NCI-H1436 (cell line): ENCODE measurements around the gene RSU1.

Experiments
- DNase-seq: peaks from one replicate; lab custom pipeline; 2025; lab: John Stamatoyannopoulos, UW

Gene RSU1

DNA sequence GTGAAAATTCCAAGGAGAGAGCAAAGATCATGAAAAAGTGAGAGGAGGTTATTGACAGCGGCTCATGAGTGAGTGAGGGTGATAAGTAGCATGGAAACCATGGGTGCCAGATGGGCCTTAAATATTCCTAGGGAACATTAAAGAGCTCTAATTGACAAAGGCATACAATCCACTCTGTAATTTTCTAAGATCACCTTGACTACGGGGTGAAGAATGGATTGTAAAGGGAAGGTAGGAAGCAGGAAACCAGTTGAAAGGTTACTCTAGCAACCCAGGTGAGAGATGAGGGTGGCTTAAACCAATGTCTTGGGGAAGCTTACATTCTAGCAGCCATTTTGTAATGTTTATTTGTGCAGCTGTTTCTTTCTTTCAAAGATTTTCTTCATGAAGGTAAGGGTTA is 75.7 kb downstream of the RSU1 start:
- peak; percentile 39 for DNase-seq

DNA sequence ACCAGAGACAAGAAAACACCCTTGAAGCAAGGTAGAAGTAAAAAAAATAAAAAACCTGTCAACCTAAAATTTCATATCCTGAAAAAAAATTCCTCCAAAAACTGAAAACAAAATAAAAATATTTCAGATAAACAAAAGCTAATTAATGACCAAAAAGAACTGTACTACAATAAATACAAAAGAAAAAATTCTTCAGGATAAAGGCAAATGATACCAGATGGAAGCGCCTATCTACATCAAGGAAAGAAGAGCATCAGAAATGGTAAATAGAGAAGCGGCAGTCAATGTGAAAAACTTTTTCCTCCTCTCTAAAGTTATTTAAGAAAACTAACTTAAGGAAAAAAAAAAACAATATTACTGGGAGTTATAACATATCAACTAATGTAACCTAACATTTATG is 79.8 kb downstream of the RSU1 start:
- DNase-seq, result no peak

DNA sequence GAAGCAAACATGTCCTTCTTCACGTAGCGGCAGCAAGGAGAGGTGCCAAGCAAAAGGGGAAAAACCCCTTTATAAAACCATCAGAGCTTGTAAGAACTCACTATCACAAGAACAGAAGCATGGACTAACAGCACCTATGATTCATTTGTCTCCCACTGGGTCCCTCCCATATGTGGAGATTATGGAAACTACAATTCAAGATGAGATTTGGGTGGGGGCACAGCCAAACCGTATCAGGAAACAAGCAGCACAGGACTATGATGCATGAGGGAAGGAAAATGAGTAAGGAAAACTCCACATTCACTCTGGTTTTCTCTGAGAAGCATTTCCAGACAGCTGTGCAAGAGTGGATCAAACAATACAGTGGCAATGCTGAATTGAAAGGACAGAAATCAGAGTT is 81.6 kb downstream of the RSU1 start:
- no peak for DNase-seq

DNA sequence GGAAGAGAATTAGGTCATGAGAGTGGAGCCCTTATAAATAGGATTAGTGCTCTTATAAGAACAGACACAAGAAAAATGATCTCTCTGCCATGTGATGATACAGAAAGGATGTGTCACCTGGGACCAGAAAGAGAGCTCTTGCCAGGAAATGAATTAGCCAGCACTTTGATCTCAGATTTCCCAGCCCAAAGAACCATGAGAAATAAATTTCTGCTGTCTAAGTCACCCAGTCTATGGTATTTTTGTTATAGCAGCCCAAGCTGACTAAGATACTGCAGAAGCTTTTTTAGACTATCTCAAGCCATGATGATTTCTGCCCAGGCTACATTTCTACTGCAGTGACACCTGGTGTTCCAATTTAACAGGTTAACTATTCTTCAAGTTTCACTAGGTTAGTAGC is 84.8 kb downstream of the RSU1 start:
- DNase-seq, result no peak

DNA sequence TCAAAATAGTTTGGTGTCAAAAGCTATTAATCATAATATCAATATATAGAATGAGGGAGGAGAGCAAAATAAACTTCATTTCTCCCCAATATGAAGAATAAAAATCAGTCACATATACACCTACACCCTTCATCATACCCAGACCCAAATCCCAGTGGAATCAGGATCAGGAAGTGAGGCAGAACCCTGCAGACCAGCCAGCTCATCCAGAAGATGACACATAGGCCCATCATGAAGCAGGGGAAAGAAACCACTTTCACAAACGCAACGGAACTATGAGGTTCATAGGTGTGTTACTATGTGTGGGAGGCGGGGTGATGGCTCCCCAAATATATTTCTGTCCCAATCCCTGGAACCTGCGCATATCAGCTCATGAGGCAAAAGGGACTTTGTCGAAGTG is 89.0 kb downstream of the RSU1 start:
- DNase-seq, result no peak

DNA sequence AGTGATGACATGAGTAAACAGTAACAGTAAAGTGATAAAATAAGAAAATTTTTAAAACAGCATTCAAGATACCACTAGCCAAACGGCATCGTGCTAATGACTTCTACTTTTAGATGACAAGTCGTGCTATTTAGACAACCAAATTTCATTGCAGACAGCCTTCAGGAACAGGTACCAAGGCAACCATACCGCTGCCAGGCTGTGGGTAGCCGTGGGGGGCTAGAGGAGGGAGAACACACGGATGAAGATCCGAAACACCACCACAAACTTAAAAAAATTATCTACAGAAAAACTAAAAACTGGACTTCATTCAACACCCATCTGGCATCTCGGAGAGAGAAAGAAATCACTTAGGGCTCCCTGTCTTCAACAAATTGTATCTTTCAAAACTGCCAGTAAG is 89.6 kb downstream of the RSU1 start:
- DNase-seq, result no peak

DNA sequence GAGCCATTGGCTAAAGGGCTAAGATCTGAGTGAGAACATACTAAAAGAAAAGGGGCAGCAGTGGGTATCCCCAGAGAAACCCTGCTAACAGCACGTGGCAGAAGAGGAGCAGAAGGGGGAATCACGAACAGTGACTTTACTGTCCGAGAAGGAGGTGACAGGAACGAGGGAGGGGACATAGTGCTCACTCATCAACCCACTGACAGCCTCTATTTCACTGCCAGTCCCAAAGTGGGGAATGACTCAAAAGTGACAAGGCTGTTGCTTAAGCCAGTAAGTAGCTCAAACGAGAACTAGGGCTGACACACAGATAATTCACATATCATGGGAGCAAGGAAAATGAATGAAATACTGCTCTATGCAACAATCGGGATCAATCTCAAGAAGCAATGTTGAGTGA is 92.7 kb downstream of the RSU1 start:
- no peak for DNase-seq

DNA sequence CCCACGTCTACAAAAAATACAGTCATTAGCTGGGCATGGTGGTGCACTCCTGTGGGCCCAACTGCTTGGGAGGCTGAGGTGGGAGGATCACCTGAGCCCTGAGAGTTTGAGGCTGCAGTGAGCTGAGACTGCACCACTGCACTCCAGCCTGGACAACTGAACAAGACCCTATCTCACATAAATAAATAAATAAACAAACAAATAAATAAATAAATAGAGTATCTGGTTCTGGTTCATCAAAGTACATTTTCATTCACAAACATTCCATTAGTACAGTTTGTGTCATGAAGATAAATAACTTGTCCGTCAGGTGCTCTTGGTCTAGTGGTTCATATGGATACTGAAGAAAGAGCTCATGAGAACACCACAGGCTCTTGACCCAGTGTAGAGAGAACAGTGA is 96.4 kb downstream of the RSU1 start:
- DNase-seq, result no peak

DNA sequence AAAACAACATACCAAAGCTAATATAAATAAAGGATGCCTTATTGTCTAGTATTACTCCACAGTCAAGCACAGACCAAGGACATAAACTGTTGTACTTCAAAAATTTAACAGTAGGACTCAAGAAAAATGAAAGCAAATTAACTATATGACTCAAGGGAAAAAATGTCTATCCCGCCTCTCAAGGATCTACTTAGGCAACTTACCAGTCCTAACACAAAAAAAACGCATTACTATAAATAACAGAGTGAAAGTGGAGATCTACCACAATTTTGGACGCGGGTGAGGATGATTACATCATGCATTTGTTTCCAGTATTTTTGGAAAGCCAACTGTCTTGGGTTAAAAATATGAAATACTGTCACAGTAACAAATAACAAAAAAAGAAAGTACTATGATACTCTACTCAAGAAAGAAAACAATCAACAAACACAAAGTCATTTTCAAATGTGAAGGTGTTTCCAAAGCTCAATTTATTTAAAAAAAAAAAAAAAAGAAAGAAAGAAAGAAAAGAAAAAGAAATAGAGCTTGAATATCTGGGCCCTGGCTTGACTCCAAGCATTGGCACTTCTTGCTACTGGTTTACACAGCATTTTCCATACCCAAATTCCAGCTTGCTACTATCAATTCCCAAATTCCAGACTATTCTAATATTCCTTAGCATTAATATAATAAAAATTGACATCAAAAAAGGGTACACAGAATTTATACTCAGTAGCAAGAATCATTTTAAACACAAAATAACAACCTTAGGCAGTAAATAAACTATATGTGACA is 99.4 kb downstream of the RSU1 start:
- DNase-seq, result no peak

DNA sequence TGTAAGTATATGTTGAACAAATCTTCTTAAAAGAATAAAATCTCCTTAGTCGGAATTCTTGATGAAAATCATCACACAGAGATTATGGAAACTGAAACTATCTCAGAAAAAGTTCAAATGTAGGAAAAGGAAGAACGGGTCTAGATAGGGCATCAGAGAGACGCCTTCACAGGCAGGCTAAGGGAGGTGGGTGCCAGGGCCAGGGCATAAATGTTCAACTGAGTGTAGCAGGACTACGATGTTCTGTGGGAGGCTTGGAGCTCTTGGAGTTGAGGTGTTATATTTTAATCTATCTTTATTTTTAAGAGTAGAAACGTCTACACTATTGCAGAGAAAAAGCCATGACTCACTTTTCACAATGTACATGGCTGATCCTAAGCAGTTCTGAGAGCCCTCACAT is 101.2 kb downstream of the RSU1 start:
- no peak for DNase-seq

DNA sequence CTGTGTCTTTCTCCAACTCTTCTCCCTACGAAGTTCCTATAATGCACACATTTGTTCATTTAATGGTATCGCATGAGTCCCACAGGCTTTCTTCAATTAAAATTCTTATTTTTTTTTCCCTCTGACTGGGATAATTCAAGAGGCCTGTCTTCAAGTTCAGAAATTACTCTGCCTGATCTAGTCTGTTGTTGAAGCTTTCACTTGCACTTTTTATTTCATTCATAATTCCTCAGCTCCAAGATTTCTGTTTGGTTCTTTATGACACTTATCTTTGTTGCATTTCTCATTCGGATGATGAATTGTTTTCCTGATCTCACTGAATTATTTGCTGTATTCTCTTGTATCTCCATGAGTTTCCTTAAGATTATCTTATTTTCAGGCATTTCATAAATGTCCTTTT is 103.9 kb downstream of the RSU1 start:
- DNase-seq, result no peak

DNA sequence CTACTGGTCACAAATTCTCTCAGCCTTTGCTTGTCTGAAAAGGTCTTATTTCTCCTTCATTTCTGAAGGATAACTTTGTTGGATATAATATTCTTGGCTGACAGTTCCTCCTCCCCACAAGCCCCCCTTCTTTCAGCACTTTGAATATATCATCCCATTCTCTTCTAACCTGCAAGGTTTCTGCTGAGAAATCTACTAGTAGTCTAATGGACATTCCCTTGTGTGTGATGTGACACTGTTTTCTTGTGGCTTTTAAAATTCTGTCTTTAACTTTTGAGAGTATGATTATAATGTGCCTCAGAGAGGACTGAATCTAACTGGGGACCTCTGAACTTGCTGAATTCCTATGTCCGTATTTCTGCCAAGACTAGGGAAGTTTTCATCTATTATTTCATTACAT is 104.3 kb downstream of the RSU1 start:
- no peak for DNase-seq

DNA sequence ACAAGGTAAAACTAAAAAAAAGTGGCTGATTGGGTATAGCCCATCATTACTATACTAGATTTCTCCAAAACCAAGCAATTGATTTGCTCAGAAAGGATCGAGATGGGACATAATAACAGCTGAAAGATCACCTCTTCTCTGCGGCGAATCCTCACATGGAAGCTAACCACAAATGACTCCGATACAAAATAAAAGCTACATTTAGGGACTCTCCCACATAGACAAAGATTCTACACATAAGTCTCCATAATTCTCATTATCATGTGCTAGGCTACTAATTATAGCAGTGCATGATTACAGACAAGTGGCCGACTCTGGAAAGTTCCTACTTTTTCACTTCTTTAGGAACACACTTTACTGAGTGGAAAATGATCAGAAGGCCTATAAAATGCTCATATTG is 116.9 kb downstream of the RSU1 start:
- DNase-seq, result no peak

DNA sequence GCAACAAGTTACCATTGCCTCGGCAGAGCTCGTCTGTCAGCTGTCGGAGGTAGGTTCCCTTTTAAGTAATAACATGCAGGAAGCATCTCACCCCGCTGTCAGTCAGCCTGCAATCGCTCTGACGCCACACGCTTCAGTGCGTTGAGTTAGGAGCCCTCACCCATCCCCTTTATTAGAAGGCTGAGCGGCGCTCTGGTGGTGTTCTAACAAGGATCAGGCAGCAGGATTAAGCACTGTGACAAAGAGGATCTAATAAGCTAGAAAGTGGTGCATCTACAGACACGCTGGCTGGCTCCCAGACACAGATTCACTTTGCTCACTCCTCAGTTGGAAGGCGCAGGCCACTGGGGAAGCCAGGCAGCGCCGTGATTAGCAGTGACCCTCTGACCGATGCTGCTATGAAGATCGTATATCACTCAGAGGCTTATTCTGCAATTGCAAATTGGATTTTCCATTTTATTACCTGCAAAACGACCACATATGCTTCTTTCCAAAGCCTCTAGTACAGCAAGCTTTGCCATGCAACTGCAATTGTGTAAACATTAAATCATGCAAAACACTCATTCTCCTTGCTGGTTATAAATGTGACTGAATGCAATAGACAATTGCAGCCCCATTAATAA is 117.7 kb downstream of the RSU1 start:
- no peak for DNase-seq

DNA sequence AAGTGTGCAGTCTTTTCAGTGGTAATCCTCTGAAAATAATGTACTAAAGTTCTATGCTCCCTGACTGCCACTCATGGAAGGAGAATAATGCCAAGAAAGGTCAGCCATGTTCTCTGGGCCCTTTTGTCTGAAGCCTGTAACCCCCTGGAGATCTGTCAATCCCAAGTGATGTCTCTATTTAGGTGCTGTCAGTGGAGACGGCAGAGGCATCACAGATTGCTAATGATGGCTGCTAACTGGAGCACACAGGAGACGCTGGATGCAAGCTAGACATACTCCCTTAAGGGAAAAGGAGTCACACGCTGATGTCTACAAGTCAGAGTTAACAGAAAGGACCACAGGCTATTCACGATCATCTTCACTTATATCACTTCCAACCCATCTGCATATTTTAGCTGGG is 118.8 kb downstream of the RSU1 start:
- no peak for DNase-seq

DNA sequence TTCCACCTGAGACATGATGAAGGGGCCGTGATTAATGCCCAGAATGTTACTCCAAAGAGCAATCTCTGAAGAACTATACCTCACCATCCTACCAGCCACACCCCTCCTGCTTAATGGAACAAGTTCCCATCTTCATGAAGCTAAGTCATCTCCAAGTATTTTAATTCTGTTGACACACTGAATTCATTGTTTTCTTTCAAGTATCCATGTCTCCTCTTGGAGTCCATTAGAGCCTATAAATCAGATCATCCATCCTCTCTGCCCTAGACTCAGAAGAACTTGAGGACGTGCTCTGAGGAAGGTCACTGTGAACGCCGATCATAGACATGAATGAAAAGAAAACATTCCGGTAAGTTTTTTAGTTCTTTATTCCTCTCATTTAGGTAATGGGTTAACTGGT is 126.8 kb downstream of the RSU1 start:
- DNase-seq, result no peak

DNA sequence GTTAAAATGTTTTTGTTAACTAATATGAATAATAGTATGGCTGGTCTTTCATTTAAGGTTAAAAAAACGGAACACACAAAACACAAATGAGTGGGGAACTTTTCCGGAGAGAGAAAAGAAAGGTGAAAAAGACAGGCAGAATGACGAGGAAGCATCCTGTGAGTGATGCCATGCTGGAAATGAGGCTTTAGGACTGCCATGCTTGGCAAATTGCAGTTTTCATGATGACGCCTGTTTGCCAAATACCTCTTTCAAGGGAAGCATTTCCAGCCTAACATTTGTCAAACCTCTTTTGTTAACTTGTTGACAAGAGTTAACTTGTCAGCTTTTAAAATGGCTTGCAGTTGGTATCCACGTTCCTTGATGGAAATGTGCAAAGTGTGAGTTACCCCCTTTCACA is 127.5 kb downstream of the RSU1 start:
- DNase-seq, result no peak

DNA sequence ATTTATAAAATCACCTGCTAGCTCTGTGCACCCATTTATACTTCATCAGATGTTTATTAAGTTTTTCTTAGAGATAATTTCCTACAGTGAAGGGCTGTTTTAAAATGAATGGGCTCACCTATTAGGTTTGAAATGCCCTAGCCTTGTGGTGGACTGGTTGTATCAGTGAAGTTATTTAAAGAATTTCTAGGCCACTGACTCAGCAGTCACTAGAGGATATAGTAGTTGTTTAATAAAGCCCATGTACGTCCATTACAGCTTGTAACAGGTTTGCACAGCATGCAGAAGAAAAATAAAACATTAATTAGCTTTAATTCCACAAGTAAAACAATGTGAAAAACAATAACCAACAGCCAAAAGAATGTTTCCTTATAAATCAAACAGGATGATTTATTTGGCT is 128.0 kb downstream of the RSU1 start:
- no peak for DNase-seq

DNA sequence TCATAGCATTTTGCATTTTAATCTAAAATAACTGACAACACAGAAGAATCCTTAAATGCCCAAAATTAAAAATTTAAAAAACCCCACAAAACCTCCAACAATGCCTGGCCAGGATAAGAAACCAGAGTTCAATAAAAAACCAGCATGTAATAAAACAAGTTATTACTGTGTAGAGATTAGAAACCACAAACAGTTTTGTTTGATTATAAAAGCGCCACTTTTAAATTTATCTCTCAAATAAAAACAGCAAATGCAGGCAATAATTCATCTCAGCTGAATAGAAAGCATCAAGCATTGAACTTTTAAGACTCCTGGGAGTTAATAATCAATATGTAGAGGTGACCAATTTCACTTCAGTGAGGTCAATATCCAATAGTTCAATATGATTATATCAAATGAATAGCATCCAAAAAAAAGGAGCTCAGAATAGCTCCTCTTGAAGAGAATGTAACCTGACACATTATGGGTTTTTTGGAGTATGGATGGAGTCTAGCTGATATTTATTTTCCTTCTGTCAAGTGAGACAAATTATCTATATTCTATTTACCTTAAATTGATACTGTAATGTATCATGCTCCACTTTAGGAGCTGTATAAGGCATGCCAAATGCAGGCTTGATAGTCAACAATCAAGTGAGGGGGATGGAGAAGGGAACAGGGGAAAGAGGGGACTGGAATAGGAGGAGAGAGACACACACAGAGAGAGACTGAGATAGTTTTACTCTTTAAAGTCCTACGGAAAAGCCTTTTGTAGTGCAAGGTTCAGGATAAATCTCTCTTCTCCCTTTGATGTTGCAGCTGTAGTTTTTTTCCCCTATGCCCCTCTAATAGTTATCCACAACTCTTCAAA is 130.9 kb downstream of the RSU1 start:
- DNase-seq, result peak; percentile 7

DNA sequence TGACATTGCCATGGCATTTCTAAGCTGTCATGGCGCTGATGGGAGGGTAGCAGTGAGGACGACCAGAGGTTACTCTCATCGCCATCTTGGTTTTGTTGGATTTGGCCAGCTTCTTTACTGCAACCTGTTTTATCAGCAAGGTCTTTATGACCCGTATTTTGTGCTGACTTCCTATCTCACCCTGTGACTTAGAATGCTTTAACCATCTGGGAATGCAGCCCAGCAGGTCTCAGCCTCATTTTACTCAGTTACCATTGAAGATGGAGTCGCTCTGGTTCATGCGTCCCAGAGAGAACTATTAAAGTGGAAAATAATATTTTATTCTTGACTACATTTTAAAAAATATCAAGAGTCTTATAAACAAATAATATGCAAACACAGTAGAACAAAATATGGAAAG is 131.7 kb downstream of the RSU1 start:
- no peak for DNase-seq

DNA sequence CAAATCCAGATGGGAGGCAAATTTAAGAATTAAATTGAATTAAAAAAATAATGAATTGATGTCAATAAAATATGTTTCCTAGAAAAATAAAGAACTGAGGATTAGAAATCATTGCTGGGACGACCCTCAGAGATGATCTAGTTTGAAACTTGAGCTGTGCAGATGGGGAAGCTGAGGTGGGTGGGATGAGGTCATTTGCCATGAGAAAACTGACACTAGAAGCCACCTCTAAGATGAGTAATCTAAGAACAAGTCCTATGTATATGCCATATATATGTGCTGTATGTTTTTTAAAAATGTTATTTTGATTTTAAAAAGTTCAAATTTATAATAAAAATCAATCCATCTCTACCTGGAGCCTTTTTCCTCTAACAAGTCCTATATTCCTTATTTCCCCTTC is 135.7 kb downstream of the RSU1 start:
- no peak for DNase-seq

DNA sequence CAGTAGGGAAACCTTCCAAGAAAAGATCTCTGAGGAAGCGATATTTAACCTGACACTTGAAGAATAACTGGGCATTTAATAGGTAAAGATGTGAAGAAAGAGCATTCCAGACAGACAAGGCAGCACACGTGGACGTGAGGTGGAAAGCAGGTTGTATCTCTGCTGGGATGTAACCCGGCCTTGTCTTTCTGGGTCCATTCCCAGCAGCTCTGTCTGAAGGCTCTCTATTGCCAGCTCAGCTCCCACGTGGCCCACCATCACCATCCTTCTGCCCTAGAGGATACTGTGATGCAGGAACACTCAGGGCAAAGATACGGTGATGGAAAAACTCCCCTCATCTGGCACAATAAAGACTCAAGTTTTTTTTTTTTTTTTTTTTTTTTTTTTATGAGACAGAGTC is 137.7 kb downstream of the RSU1 start:
- DNase-seq, result no peak

DNA sequence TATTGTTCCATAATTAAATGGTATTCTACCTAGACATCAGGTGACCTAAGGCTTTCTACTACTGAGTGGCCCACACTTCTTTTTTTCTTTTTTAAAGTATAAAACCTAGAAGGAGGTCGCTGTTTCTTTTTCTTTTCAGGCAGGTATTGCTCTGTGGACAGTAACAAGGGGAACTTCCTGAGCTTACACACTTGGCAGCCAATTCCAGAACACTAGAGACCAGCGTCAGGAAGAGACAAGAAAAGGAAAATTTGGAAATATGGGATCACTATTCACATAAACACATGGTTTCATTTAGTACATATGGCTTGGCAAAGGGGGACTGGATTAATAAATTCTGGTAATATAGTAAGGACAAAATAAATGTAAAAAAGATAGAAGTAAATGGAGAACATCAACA is 141.9 kb downstream of the RSU1 start:
- no peak for DNase-seq
